H1 (cell line): Measurements from ENCODE around the gene ATP2A3. TPM values are rescaled to one million over a fixed set of nuclear protein-coding genes. Genes with fewer than 3 reads are reported as not detected.

Experiments
- CTCF ChIA-PET: fragments of 300-600 bp; sonication (Branson Sonifier 250); formaldehyde crosslinking; loops from one replicate; lab custom pipeline; 2021; ENCODE audit not compliant: partially characterized antibody; lab: Charles Lee
- POLR2A ChIA-PET: fragments of 300-600 bp; sonication (Branson Sonifier 250); formaldehyde crosslinking; loops from one replicate; lab custom pipeline; 2021; ENCODE audit warnings: inconsistent platforms; ENCODE audit not compliant: partially characterized antibody; lab: Charles Lee
- DNase-seq, 2 experiments: peaks; one replicate each; pipeline versions ENCODE4 v3.0.0 to v3.0.0-alpha.2; 2010 to 2022; ENCODE audit warnings: low spot score in 2 of 2, low read depth in 1 of 2, mixed read lengths in 1 of 2
- FAIRE-seq: peaks from 2 replicates; lab custom pipeline; 2011; peaks lifted over from hg19 to GRCh38; lab: Jason Lieb, UNC
- H2AFZ ChIP-seq: 2 replicates; pipeline ENCODE4 v1.8.1; 2012; ENCODE audit warnings: low read length, inconsistent platforms
- H2AK5ac ChIP-seq: 2 replicates; pipeline ENCODE4 v1.6.1; 2013; ENCODE audit warnings: low read depth, low read length
- H2BK120ac ChIP-seq: replicated peaks from 2 replicates; pipeline ENCODE3; 2013; ENCODE audit warnings: low read depth, low read length, inconsistent platforms
- H2BK12ac ChIP-seq: 2 replicates; pipeline ENCODE4 v1.6.1; 2013; ENCODE audit warnings: low read depth, low read length
- H2BK15ac ChIP-seq: 2 replicates; pipeline ENCODE4 v1.6.1; 2013; ENCODE audit warnings: low read length
- H2BK20ac ChIP-seq: 2 replicates; pipeline ENCODE4 v1.6.1; 2013; ENCODE audit warnings: low read length
- H2BK5ac ChIP-seq: 2 replicates; pipeline ENCODE4 v1.6.1; 2013; ENCODE audit warnings: low read depth, low read length
- H3K14ac ChIP-seq: 2 replicates; pipeline ENCODE4 v1.6.1; 2013; ENCODE audit warnings: inconsistent platforms; ENCODE audit not compliant: insufficient read length
- H3K18ac ChIP-seq: 2 replicates; pipeline ENCODE4 v1.6.1; 2013; ENCODE audit warnings: low read length; ENCODE audit errors: extremely low read depth
- H3K23ac ChIP-seq: 2 replicates; pipeline ENCODE4 v1.6.1; 2013; ENCODE audit warnings: inconsistent platforms; ENCODE audit not compliant: insufficient read length
- H3K23me2 ChIP-seq: 2 replicates; pipeline ENCODE4 v1.6.1; 2013; ENCODE audit warnings: low read depth, low read length
- H3K27ac ChIP-seq: 2 replicates; pipeline ENCODE4 v1.6.1; 2011; ENCODE audit warnings: low read depth, low read length, inconsistent platforms
- H3K27me3 ChIP-seq, 4 experiments: replicated peaks in 1 of 4; 1 replicate in 1 of 4; 2 replicates in 3 of 4; pipeline versions ENCODE4 v1.6.1 to v1.8.1; 2011 to 2013; ENCODE audit warnings: low read length in 3 of 4, mild to moderate bottlenecking in 3 of 4, inconsistent platforms in 2 of 4, mixed read lengths in 2 of 4, moderate library complexity in 1 of 4; ENCODE audit not compliant: control insufficient read depth in 3 of 4, insufficient read depth in 3 of 4; ENCODE audit errors: extremely low read depth in 1 of 4
- H3K36me3 ChIP-seq, 4 experiments: 2 replicates each; pipeline versions ENCODE4 v1.6.1 to v1.8.1; 2011 to 2013; ENCODE audit warnings: mild to moderate bottlenecking in 4 of 4, low read length in 3 of 4, moderate library complexity in 2 of 4, control low read depth in 1 of 4, inconsistent platforms in 1 of 4; ENCODE audit not compliant: insufficient read depth in 4 of 4, control insufficient read depth in 2 of 4
- H3K4ac ChIP-seq: replicated peaks from 2 replicates; pipeline ENCODE3; 2013; ENCODE audit warnings: low read length, low read depth, mixed read lengths, inconsistent platforms; ENCODE audit not compliant: insufficient read length
- H3K4me1 ChIP-seq, 4 experiments: replicated peaks in 1 of 4; 1 replicate in 1 of 4; 2 replicates in 3 of 4; pipeline versions ENCODE4 v1.6.1 to v1.8.1; 2011 to 2013; ENCODE audit warnings: low read length in 3 of 4, inconsistent platforms in 2 of 4, mixed read lengths in 1 of 4; ENCODE audit not compliant: insufficient read depth in 4 of 4, control insufficient read depth in 3 of 4
- H3K4me2 ChIP-seq, 2 experiments: 2 replicates each; pipeline versions ENCODE4 v1.6.1 to v1.8.1; 2011 to 2013; ENCODE audit warnings: low read depth in 2 of 2, low read length in 2 of 2, control low read depth in 1 of 2, inconsistent platforms in 1 of 2, mild to moderate bottlenecking in 1 of 2; ENCODE audit not compliant: insufficient read depth in 1 of 2
- H3K4me3 ChIP-seq, 4 experiments: fragments of 200-600, 300-600 bp in 1 of 4; sonication (generic), shearing (Covaris generic), sonication (Bioruptor Twin) in 1 of 4; 2 replicates each; pipeline versions ENCODE4 v1.5.1 to v1.8.1; 2011 to 2016; ENCODE audit warnings: low read length in 4 of 4, low read depth in 3 of 4, control low read depth in 2 of 4, inconsistent platforms in 2 of 4, mild to moderate bottlenecking in 2 of 4, mixed read lengths in 1 of 4, moderate library complexity in 1 of 4; ENCODE audit not compliant: insufficient read depth in 2 of 4; ENCODE audit errors: extremely low read depth in 1 of 4
- H3K56ac ChIP-seq: replicated peaks from 2 replicates; pipeline ENCODE3; 2013; ENCODE audit warnings: low read depth, mild to moderate bottlenecking, mixed read lengths, low read length, inconsistent platforms; ENCODE audit not compliant: insufficient read length
- H3K79me1 ChIP-seq: 2 replicates; pipeline ENCODE4 v1.6.1; 2013; ENCODE audit warnings: low read depth, low read length, control low read depth
- H3K79me2 ChIP-seq, 2 experiments: 2 replicates each; pipeline versions ENCODE4 v1.6.1 to v1.8.1; 2012 to 2013; ENCODE audit warnings: low read length in 2 of 2, mild to moderate bottlenecking in 2 of 2, inconsistent platforms in 1 of 2; ENCODE audit not compliant: insufficient read depth in 2 of 2, control insufficient read depth in 1 of 2
- H3K9ac ChIP-seq, 4 experiments: replicated peaks in 1 of 4; 1 replicate in 1 of 4; 2 replicates in 3 of 4; pipeline versions ENCODE4 v1.6.1 to v1.8.1; 2011 to 2013; ENCODE audit warnings: low read depth in 3 of 4, low read length in 3 of 4, control low read depth in 2 of 4, mild to moderate bottlenecking in 2 of 4, moderate library complexity in 2 of 4, inconsistent platforms in 1 of 4; ENCODE audit errors: extremely low read depth in 1 of 4
- H3K9me3 ChIP-seq, 2 experiments: 2 replicates each; pipeline versions ENCODE4 v1.6.1 to v1.8.1; 2012 to 2013; ENCODE audit warnings: mild to moderate bottlenecking in 2 of 2, moderate library complexity in 2 of 2, control low read depth in 1 of 2, inconsistent platforms in 1 of 2, low read depth in 1 of 2, low read length in 1 of 2, mixed read lengths in 1 of 2; ENCODE audit not compliant: insufficient read depth in 2 of 2
- H4K20me1 ChIP-seq, 2 experiments: replicated peaks in 1 of 2; 2 replicates each; pipeline versions ENCODE3 to v1.8.1; 2011 to 2013; ENCODE audit warnings: inconsistent platforms in 2 of 2, low read length in 2 of 2, mild to moderate bottlenecking in 1 of 2; ENCODE audit not compliant: insufficient read depth in 2 of 2, control insufficient read depth in 1 of 2
- H4K5ac ChIP-seq: 2 replicates; pipeline ENCODE4 v1.6.1; 2013; ENCODE audit warnings: low read length, low read depth, mixed read lengths, inconsistent platforms; ENCODE audit not compliant: insufficient read length
- H4K8ac ChIP-seq: 2 replicates; pipeline ENCODE4 v1.8.0; 2013; ENCODE audit warnings: mild to moderate bottlenecking, moderate library complexity, low read length, inconsistent platforms; ENCODE audit not compliant: insufficient read depth; ENCODE audit errors: extremely low read depth
- H4K91ac ChIP-seq: replicated peaks from 2 replicates; pipeline ENCODE3; 2013; ENCODE audit warnings: low read length, mixed read lengths, inconsistent platforms; ENCODE audit not compliant: insufficient read length
- ASH2L ChIP-seq: fragments of 200-600, 300-600 bp; sonication (generic); IDR thresholded peaks from one replicate; pipeline ENCODE4 v1.7.1; 2017; ENCODE audit warnings: low read length
- ATF3 ChIP-seq: IDR thresholded peaks from 2 replicates; pipeline ENCODE4 v1.6.1; 2011; ENCODE audit warnings: low read depth, mild to moderate bottlenecking, low read length; ENCODE audit not compliant: insufficient read depth
- BRCA1 ChIP-seq: IDR thresholded peaks from 2 replicates; pipeline ENCODE4 v1.6.1; 2012; ENCODE audit warnings: low read depth, low read length, improper control_type of control experiment
- CHD1 ChIP-seq: IDR thresholded peaks from 2 replicates; pipeline ENCODE4 v1.6.1; 2012; ENCODE audit warnings: low read depth, low read length, improper control_type of control experiment
- FOSL1 ChIP-seq: IDR thresholded peaks from 2 replicates; pipeline ENCODE4 v1.6.1; 2011; ENCODE audit warnings: mild to moderate bottlenecking, low read depth, low read length, moderate library complexity; ENCODE audit not compliant: insufficient read depth
- KDM1A ChIP-seq: fragments of 200-600, 300-600 bp; sonication (generic); IDR thresholded peaks from 2 replicates; pipeline ENCODE4 v1.7.1; 2016; ENCODE audit warnings: mild to moderate bottlenecking, low read length, borderline replicate concordance
- KDM4A ChIP-seq: IDR thresholded peaks from one replicate; pipeline ENCODE4 v1.7.1; 2012; ENCODE audit warnings: low read depth, mild to moderate bottlenecking, moderate library complexity, low read length, inconsistent platforms; ENCODE audit not compliant: severe bottlenecking
- KDM5A ChIP-seq: fragments of 200-600 bp; IDR thresholded peaks from 2 replicates; pipeline ENCODE4 v1.7.1; 2012; ENCODE audit warnings: mild to moderate bottlenecking, low read length, inconsistent platforms, mixed read lengths
- MAFK ChIP-seq: IDR thresholded peaks from 2 replicates; pipeline ENCODE4 v1.6.1; 2012; ENCODE audit warnings: low read depth, mild to moderate bottlenecking, improper control_type of control experiment, low read length
- PHF8 ChIP-seq: fragments of 200-600 bp; sonication (generic); conservative IDR thresholded peaks from 2 replicates; pipeline ENCODE4 v1.7.1; 2012; ENCODE audit warnings: low read depth, mild to moderate bottlenecking, inconsistent platforms, low read length, moderate library complexity
- RBBP5 ChIP-seq: IDR thresholded peaks from 2 replicates; pipeline ENCODE4 v1.7.1; 2012; ENCODE audit warnings: low read depth, mild to moderate bottlenecking, inconsistent platforms, low read length, moderate library complexity, borderline replicate concordance
- RNF2 ChIP-seq: fragments of 200-900, 300-1000 bp; sonication (generic); IDR thresholded peaks from 2 replicates; pipeline ENCODE4 v1.7.1; 2016; ENCODE audit warnings: borderline replicate concordance, low read depth, mild to moderate bottlenecking, antibody characterized with exemption, low read length; ENCODE audit not compliant: poor library complexity, severe bottlenecking; ENCODE audit errors: missing control alignments
- SP2 ChIP-seq: IDR thresholded peaks from 2 replicates; pipeline ENCODE4 v1.6.1; 2012; ENCODE audit warnings: mild to moderate bottlenecking, low read length, inconsistent platforms
- WGBS, 2 experiments: shearing (Covaris generic) in 1 of 2; methylation state at CpG; one replicate each; pipeline versions ENCODE4 v1.1.6 to v1.1.7; 2013 to 2015; ENCODE audit warnings: low lambda C conversion rate in 2 of 2, mixed read lengths in 2 of 2, inconsistent platforms in 1 of 2, low coverage in 1 of 2, missing lambda C conversion rate in 1 of 2; ENCODE audit not compliant: insufficient replicate concordance in 2 of 2, insufficient coverage in 1 of 2, insufficient read length in 1 of 2; ENCODE audit errors: extremely low coverage in 1 of 2, missing lambda C conversion rate in 1 of 2; 5-methylcytosine and 5-hydroxymethylcytosine counted together
- polyA plus RNA-seq, 7 experiments: library from polyadenylated mRNA; depleted of rRNA in 3 of 7; stranded (reverse) in 5 of 7; unstranded in 2 of 7; fragments of >200 nt in 5 of 7; fragments of 200-250 nt in 2 of 7; gene quantifications; 1 replicate in 5 of 7; 2 replicates in 1 of 7; 4 replicates in 1 of 7; pipeline versions ENCODE4 v1.2.1 to v1.2.3, GENCODE V29; 2011 to 2013; ENCODE audit warnings: missing spikeins in 2 of 7, mixed read lengths in 2 of 7
- total RNA-seq: library from RNA; stranded (reverse); fragmentation: NEBNext Ultra II Directional; extraction: Animal tissue kit (Norgen Biotek cat#: 25700); gene quantifications from 2 replicates; pipeline ENCODE4 v1.2.1, GENCODE V29; 2021

Gene ATP2A3
- total and polyA plus RNA-seq, 2 of the 8 experiments (the other 6 are each of a cell fraction or from before 2014, with no cell fraction given), result 18.4 to 32.5 TPM

GRCh38 chr17:3969963-3970362, 5.7 kb upstream of the ATP2A3 start:
- no peak for DNase-seq
- no peak overlapping the region for H2BK120ac ChIP-seq
- no peaks in the 10 kb centered on the region for H3K79me1 ChIP-seq
- no peaks in the 10 kb centered on the region for H4K20me1 ChIP-seq
- no peak overlapping the region for H2AFZ ChIP-seq
- CTCF ChIA-PET, result interaction anchor here (0.8 kb wide), 1 partner anchor 10 kb away, joined by 4 read pairs; no protein-coding TSS in a partner anchor
- H3K4me1 ChIP-seq, result peaks cover 3 to 15% (median 6%) of the 10 kb centered on the region in 4 experiments
- no peak overlapping the region for H2BK12ac ChIP-seq
- POLR2A ChIA-PET, result interaction anchor here (1.0 kb wide), 1 partner anchor 9 kb away, joined by 3 read pairs; no protein-coding TSS in a partner anchor
- no peak overlapping the region for H4K5ac ChIP-seq
- H3K4ac ChIP-seq, result no peak overlapping the region
- 92% methylated on average over 7 of the region's 7 CpGs; no CpG with 5 or more reads in 1 of the 2 experiments for WGBS, 2 experiments
- no peak overlapping the region for H2AK5ac ChIP-seq
- no peaks in the 10 kb centered on the region for H3K79me2 ChIP-seq
- no peak overlapping the region for H3K4me2 ChIP-seq
- no peak overlapping the region for H3K18ac ChIP-seq
- H2BK15ac ChIP-seq, result no peak overlapping the region
- no peak overlapping the region for H2BK5ac ChIP-seq
- H3K4me3 ChIP-seq, result no peak overlapping the region
- H2BK20ac ChIP-seq, result no peak overlapping the region
- no peak overlapping the region for H4K91ac ChIP-seq
- peaks cover 3 to 5% of the 10 kb centered on the region in 2 experiments; a peak in 2 of 4 replicates for H3K9me3 ChIP-seq
- H3K27me3 ChIP-seq, result peaks cover 0 to 2% (median under 1%) of the 10 kb centered on the region in 4 experiments; a peak in 1 of 7 replicates
- H3K23me2 ChIP-seq, result no peaks in the 10 kb centered on the region; the same call in 1 of the 2 replicates
- H3K27ac ChIP-seq, result no peak overlapping the region
- H3K14ac ChIP-seq, result no peak overlapping the region
- no peak overlapping the region for H3K9ac ChIP-seq
- no peak overlapping the region for H3K23ac ChIP-seq
- no peak overlapping the region for H4K8ac ChIP-seq
- no peak overlapping the region for H3K56ac ChIP-seq
- no peak for FAIRE-seq
- no peaks in the 10 kb centered on the region for H3K36me3 ChIP-seq
- TF ChIP-seq CHD1, result no peak
- no peak for TF ChIP-seq KDM5A
- TF ChIP-seq FOSL1, result no peak
- TF ChIP-seq ATF3, result no peak
- TF ChIP-seq SP2, result no peak
- TF ChIP-seq KDM1A, result no peak
- TF ChIP-seq RBBP5, result no peak
- TF ChIP-seq ASH2L, result no peak
- TF ChIP-seq RNF2, result no peak
- TF ChIP-seq PHF8, result no peak
- no peak for TF ChIP-seq KDM4A
- TF ChIP-seq MAFK, result no peak
- TF ChIP-seq BRCA1, result no peak
